ENCODE results near the gene SLCO1B3.
"Not testable (repeated sequence)": the region's sequence is repeated elsewhere in the genome, so short reads cannot be mapped to it uniquely, and the experiment has no call there.

Gene SLCO1B3

DNA sequence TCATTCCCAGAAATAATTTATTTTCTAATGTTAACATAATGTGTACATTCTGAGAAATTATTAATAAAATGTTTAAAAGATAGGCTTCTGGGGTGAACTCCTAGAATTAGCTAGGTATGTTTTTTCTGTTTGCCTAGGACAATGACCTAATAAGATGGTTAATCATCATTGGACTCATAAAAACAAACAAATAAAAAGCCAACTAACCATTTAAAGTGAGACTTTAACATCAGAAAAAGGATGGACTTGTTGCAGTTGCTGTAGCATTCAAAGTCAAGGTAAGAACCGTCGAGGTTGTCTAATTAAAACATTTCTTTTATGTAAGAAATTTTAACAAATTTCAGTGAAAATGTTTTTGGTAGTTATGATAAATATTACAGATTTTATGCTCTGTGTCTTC lies at the start of gene SLCO1B3:
TSS of gene SLCO1B3 (plus strand) at position 219 of the 400 bp plus-strand sequence. CDS start 5,034 bp downstream, outside the sequence.
- DNase-seq (ENCODE audit: low read depth) = no peak

GRCh38 chr12:20777420-20777819 lies 33.1 kb upstream of the SLCO1B3 start:
- DNase-seq (ENCODE audit: low read depth) = no peak

DNA sequence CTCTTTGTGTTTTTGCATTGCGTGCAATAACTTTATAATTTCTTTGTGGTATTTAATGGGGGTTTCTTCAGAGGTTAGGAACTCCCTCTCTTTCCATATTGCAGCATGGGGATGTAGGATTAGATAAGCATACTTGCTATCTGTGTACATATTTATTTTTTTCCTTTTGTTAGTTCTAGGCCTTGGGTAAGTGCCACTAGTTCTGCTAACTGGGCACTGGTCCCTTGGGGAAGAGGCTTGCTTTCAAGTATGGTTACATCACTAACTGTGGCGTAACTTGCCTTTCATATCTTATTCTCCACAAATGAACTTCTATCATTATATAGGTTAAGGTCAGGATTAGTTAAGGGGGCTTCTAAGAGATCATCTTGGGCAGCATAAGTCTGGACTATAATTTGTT lies 31.5 kb upstream of the SLCO1B3 start:
- DNase-seq (ENCODE audit: low read depth) = no peak

DNA sequence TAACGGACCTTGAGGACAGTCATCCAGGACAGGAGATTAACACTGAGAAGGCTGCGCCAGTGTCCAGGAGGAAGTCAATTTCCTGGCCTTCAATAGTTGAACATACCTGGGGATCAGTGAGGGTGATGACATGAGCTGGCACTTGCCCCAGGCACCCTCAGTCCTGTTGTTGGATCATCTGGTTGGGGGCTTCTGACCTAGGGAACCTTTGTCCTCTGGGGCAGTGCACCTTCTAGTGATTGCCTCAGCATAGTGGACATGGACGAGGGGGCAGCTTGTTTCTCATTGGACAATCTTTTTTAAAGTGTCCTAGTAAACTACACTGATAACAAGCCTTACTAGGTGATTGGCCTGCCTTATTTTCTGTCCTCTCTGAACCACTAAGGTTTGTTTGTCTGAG lies 30.5 kb upstream of the SLCO1B3 start:
- not testable (repeated sequence) for DNase-seq (ENCODE audit: low read depth)

DNA sequence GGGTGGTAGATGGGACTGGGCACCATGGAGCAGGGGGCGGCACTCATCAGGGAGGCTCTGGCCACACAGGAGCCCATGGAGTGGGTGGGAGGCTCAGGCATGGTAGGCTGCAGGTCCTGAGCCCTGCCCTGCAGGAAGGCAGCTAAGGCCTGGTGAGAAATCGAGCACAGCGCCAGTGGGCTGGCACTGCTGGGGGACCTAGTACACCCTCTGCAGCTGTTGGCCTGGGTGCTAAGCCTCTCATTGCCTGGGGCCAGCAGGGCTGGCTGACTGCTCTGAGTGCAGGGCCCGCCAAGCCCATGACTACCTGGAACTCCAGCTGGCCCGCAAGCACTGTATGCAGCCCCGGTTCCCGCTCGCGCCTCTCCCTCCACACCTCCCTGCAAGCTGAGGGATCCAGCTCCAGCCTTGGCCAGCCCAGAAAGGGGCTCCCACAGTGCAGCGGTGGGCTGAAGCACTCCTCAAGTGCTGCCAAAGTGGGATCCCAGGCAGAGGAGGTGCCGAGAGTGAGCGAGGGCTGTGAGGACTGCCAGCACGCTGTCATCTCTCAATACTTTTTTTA lies 26.6 kb upstream of the SLCO1B3 start:
- not testable (repeated sequence) for DNase-seq (ENCODE audit: low read depth)

GRCh38 chr12:20792971-20793370 lies 17.5 kb upstream of the SLCO1B3 start:
- no peak for DNase-seq (ENCODE audit: low read depth)

- DNase-seq (ENCODE audit: low read depth) = no peak
Measured at GRCh38 chr12:20798554-20798953, 12.0 kb upstream of the SLCO1B3 start.

DNA sequence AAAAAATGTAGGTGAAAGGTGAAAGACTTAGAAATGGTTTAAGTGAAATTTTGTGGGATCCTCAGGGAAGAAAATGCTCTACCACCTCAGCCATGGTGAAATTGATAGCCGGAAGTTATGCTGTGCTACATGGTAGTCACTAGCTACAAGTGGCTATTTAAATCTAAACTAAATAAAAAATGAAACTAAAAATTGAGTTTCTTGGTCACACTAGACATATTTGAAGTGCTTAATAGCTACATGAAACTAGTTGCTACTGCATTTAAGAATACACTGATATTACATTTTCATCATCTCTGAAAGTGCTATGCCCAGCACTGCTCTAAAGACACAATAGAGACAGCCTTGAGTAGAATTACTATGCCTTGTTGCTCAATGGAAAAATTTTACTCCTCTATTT lies 10.3 kb upstream of the SLCO1B3 start:
- DNase-seq (ENCODE audit: low read depth) = no peak

- DNase-seq (ENCODE audit: low read depth) = no peak
Measured at GRCh38 chr12:20801035-20801434, 9.5 kb upstream of the SLCO1B3 start.

DNA sequence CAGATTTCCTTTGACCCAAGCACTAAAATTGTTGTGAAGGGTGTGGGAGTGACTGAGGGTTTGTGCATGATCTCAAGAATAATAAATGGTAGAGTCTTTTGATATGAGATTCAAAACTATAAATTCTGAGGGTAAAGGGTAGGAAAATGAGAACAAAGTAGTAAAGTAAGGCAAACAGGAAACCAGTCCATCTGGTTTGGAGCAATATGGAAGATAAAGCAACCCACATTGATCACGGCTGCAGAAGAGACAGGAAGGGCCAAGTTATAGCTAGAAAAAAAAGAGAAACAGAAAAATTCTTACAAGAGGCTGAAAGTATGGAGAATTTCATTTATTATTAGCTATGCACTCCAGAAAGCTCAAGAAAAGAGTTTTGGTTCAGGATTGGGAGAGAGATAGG lies 4.6 kb upstream of the SLCO1B3 start:
- DNase-seq (ENCODE audit: low read depth) = no peak

GRCh38 chr12:20807192-20808080 lies 3.1 kb upstream of the SLCO1B3 start:
- DNase-seq (ENCODE audit: low read depth) = no peak

DNA sequence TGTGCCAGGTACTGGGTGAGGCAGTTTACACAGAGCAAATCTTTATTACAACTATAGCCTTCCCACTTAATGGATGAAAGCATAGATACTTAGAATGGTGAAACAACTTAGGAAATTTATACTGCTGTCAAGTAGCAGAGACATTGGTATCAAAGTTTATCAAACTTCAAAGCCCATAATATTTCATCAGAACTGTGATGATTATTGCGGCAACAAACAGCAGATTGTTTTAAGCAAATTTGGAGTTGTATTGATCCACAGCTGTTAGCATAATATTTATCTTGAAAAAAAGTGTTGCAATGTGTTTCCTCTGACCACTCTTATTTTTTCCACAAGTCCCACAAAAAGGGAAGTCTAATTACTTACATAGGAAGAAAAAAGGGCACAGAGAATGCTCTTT lies 2.0 kb upstream of the SLCO1B3 start:
- DNase-seq (ENCODE audit: low read depth) = no peak

GRCh38 chr12:20815574-20815973 lies 5.1 kb downstream of the SLCO1B3 start:
- DNase-seq (ENCODE audit: low read depth) = no peak

GRCh38 chr12:20822415-20822814 lies 11.9 kb downstream of the SLCO1B3 start:
- no peak for DNase-seq (ENCODE audit: low read depth)

- DNase-seq (ENCODE audit: low read depth) = no peak
Measured at GRCh38 chr12:20822925-20823324, 12.4 kb downstream of the SLCO1B3 start.

- DNase-seq (ENCODE audit: low read depth) = no peak
Measured at GRCh38 chr12:20829919-20830318, 19.4 kb downstream of the SLCO1B3 start.

GRCh38 chr12:20830456-20830855 lies 20.0 kb downstream of the SLCO1B3 start:
- DNase-seq (ENCODE audit: low read depth) = no peak

DNA sequence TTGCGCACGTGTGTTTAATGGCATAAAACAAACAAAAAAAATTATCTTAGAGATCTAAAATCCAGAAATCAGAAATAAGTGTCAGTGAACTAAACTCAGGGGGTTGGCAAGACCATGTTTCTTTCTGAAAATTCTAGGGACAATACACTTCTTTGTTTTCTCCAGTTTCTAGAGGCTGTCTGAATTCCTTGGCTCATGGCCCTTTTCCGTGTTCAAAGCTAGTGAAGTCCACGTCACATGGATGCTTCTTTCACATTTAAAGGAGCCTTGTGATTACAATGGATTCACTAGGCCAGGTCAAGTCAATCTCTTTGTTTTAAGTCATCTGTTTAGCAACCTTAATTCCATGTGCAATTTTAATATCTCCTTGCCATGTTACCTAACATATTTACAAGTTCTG lies 22.4 kb downstream of the SLCO1B3 start:
- no peak for DNase-seq (ENCODE audit: low read depth)

- DNase-seq (ENCODE audit: low read depth) = no peak
Measured at GRCh38 chr12:20852649-20853048, 42.1 kb downstream of the SLCO1B3 start.

DNA sequence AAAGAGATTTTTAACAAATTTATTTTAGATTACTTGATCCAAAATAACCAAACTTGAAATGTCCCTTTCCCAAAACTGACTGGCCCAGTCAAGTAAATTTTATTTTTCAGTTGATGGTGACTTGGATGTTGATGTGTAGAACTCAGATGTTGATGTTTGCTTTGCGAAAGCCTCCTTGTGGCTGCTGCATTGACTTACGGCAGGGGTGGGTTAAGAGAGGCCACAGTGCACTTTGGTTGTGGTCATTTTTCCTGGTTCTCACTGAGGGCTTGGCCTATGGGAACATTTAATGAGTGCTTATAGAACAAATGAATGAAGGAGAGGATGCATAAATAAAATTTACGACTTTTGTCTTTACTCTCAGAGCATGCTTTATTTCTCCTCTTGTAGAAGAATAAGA lies 52.6 kb downstream of the SLCO1B3 start:
- DNase-seq (ENCODE audit: low read depth) = no peak

- DNase-seq (ENCODE audit: low read depth) = no peak
Measured at GRCh38 chr12:20865873-20866272, 55.4 kb downstream of the SLCO1B3 start.

GRCh38 chr12:20868277-20868676 lies 57.8 kb downstream of the SLCO1B3 start:
- DNase-seq (ENCODE audit: low read depth) = no peak

GRCh38 chr12:20883288-20883687 lies 72.8 kb downstream of the SLCO1B3 start:
- DNase-seq (ENCODE audit: low read depth) = no peak

DNA sequence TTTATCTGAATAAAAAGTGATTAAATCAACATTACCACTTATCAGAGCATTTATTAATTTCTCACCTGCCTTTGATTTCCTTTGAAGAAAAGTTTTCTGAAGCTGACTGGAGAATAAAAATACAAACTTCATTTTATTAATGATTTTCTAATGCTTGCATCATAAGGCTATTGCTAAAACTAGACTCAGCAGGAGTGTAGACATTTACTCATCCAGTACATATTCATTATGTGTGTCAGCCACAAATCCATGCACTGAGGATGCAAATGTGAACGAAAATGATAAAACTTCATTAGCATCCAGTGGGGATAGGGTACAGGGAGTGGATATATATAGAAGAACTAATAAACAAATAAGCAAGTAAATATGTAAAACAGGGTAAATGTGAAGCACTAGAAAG lies 74.6 kb downstream of the SLCO1B3 start:
- no peak for DNase-seq (ENCODE audit: low read depth)

All from stimulated activated CD8-positive, alpha-beta memory T cell treated with anti-CD3 and anti-CD28 coated beads, Interleukin-15, amount 100 ng/mL, for 1 hour (primary cell).